NCI-H1694 (cell line): ENCODE data around the gene FOXF2.

Experiments used
- DNase-seq: peaks from one replicate; lab custom pipeline; 2025; lab: John Stamatoyannopoulos, UW

Gene FOXF2

DNA sequence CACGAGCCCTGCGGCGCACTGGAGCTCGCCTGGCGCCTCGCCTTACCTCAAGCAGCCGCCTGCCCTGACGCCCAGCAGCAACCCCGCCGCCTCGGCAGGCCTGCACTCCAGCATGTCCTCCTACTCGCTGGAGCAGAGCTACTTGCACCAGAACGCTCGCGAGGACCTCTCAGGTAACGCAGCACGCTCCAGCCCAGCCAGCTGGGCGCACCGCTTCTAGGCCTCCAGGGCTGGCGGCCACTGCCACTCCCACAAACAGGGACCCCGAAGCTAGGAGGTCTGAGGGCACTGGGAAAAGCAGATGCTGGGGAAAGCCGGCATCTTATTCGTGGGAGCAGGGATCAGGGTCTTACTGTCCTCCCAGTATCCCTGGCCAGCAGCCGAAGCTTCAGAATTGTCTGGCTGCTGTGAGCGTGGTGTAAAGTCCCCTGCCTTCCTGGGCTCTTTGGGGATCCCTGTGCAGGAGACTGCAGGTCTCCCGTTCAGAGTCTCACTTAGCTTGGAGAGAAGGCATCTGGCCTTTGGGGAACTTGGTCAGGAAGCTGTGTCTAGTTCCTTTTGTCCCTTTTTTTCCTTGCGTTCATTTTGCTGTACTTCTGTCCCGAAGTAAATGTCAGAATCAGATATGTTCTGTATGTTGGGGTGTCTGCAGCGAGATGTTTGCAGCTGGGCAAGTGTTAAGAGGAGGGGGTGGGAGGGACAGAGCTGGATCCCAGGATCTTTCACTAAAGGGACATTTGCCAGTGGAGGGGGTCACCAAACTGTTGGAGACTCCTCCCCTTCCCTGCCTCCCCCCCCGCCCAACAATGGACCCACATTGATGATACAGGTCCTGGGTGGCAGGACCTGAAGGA, 1.8 kb downstream of the FOXF2 start:
- no peak for DNase-seq

DNA sequence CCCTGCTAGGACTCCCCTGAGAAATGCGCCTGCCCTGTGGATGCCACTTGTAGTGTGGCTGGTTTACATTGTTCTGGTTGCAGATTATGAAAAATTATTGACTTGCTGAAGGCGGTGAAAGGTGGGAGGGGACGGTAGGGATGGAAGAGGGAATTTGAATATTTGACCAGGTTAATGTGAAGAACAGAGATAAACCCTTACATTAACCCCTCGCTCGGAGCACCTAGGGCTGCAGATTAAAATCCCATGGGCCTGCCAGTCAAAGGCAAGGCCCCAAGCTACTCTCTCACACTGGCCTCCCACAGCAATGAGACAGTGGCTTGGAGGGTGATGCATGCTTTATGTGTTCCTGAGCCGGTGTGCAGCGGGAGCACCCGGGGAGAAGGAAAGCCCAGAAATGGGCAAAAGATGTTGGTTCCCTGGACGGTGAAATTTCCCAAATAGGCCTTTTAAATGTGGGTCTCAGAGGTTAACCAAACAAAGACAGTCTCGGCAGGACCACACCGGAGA, 2.5 kb downstream of the FOXF2 start:
- no peak for DNase-seq

DNA sequence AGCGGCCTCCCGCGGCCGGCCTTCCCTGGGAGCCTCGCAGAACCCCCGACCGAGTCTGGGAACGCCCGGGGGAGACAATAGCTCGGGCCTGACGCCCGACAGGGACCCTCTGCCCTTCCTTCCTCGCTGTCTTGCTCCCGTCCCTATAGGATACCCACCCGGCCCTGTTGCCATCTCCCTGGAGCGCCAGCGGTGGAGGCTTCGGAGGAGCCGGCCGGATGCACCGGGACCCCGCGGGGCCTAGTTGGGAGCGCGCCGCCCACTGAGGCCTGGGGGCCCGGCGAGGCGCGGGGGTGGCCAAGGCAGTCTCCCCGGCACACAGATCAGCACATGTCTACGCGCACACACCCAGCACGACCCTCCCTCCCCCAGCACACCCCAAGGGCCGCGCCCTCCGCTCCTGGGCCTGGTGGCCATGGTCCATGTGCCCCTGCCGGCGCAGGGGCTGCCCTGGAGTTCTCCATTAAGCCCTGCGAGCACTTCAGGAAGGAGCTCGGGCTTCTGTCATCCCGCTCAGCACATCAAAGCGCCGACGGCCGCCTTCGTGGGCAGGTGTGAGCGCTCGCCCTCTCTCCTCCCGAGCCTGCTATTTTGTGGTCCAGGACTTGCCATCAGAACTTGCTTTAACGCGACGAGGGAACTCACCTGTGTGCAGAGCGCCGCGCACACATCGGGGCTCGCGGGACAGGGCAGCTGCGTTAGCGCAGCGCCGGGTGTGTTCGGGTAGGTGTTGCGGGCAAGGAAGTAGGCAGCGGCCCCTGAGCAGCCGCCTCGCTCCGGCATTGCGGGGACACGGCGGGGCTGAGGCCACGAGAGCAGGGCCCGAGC, 3.7 kb downstream of the FOXF2 start:
- DNase-seq = no peak

DNA sequence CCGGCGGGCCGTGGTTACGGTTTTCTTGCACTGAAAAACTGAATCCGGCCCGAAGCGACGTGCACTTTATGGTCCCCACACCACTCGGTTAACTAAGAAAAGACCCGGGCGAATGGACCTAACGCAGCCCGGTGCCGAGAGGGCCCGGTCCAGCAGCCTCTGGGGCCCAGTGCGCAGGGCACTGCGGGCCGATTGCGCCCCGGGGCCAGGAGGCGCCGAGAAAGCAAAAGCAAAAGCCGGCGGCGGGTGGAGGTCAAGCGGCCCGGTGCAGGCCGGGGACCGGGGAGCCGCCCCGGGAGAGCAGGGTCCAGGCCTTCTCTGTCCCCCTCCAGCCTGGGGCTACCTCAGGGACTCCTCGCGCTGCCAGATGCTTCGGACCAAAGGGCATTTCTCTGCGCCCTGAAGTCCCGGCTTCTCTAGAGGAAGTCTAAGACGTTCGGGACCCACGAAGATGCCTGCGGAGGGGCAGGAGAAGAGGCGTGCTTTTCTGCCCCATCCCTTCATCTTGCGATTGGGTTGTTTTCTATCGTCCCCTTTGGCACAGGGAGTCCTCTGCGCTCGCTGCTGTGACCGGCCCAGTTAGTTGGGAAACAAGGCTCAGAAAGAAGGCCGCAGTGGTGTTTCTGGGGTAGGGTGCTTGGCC, 4.4 kb downstream of the FOXF2 start:
- DNase-seq = no peak

DNA sequence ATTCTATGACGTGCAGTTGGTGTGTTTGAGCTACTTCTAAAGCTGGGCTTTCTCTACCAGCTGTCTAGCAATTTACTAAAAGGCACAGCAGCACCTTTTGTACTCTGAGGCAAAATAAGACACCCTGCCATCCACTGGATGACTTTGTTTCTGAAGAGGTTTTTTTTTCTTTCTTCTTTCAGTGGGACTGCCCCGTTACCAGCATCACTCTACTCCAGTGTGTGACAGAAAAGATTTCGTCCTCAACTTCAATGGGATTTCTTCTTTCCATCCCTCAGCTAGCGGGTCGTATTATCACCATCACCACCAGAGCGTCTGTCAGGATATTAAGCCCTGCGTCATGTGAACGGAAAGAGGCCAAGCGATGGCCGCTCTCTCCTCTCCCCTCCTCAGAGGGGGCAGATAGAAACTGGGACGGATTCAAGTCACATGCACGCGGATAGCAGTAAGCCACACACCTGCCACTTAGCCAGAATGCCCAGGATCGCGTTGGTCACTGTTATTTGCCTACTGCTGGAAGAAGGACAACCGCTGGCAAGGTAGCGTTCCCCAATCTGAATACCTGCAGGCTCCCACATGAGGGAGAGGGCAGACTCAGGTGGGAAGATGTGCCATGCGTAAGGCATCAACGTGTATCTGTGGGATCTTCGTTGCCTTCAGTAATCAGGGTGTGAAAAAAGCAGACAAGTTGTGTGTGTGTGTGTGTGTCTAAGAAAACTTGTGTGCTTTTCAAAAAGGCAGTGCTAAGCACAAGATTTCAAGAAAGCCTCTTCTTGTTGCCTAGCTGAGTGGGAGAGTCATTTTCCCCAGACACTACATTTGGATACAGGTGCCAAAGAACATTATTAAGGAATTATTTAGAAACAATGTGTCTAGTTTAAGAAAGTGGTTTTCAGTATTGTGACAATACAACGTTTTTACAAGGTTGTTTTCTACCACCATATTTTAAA, 5.4 kb downstream of the FOXF2 start:
- no peak for DNase-seq

DNA sequence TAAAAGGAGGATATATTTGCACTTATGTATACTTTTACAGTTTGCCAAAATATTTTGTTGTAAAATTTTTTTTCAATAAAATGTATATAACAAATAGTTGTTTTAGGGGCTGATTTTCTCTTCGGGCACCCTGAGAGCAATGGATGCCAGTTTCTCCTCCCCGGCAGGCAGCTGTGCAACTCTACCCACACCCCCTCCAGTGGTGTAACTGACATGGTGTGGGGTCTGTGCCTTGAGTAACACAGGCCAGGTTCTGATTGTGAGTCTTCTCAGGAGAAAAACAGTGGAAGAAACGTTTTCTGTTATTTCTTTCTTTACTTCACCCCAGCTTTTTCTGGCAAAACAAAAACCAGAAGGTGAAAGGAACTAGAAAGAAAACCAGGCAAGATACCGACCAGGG, 6.1 kb downstream of the FOXF2 start:
- no peak for DNase-seq

DNA sequence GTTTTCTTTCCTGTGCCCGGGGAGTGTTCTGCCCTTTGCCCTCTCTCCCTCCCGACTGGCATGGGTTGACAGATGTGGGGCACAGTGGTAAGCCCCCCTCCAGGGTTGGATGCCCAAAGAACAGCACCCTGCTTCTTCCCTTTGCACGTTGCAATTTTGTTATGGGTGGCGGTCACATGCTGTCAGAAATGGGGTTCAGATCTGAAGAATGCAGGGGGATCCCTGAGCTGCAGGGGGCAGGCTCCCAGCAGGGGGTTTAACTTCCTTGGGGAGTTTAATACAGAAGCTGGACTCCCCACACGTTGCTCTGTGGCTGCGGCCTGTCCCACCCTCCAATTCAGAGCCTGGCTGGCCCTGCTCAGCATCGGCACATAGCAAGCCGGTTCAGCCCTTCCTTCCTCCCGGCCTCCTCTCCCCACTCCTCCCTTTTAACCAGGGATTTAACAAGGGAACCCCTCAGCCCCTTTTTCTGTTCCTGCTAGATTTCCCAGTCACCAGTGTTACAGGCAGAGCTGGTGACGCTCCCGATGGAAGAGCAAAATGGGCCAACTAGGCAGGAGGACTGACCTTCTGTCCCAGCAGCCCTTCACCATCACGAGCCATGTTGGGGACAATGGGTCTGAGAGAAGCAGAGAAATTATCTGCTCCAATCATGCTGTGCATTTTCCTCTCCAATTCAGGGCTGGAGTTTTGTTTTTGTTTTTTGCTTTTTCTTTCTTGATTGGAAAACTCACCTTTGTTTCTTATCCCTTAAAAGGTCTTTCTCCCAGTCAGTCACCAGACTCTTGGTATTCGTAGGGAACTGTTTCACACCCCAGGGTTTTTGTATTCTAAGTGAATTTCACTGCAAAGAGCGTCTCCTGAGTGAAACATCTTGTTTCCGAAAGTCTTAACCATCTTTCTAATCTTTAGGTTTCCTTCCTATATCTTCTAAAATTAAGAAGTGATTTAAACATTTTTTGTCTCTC, 6.8 kb downstream of the FOXF2 start:
- DNase-seq = no peak

DNA sequence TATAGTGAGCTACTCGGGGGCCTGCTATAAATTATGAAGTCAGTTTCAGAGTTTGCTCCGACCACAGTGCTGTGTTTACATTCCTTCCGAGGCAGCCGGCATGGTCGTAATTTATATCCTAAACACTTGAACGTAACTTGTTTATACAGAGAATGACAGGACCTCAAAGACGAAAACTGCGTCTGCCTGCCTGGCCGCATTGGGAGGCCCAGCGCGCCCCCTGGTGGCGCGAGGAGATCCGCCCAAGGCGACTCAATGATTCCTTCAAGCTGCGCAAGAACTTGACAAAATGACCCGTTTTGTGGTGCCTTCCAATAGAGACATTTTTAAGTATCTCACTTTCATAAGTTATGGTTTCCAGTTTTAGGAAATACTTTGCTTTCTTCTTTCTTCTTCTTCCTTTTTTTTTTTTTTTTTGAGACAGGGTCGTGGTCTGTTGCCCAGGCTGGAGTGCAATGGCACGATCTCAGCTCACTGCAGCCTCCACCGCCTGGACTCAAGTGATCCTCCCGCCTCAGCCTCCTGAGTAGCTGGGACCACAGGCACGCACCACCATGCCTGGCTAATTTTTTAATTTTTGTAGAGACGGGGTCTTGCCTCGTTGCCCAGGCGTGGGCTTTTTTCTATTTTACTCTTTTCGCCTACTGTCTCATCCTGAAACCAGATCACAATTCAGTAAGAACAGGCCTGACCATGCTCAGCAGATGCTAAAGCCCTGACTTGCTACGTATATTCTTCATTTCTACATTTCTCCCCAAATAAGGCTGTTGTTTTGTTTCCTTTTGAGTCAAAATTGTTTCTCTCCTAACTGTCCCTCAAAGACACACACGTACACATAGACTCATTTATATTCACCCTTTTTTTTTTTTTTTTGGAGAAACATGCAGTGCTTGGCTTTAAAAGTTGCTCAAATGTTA, 7.8 kb downstream of the FOXF2 start:
- no peak for DNase-seq

DNA sequence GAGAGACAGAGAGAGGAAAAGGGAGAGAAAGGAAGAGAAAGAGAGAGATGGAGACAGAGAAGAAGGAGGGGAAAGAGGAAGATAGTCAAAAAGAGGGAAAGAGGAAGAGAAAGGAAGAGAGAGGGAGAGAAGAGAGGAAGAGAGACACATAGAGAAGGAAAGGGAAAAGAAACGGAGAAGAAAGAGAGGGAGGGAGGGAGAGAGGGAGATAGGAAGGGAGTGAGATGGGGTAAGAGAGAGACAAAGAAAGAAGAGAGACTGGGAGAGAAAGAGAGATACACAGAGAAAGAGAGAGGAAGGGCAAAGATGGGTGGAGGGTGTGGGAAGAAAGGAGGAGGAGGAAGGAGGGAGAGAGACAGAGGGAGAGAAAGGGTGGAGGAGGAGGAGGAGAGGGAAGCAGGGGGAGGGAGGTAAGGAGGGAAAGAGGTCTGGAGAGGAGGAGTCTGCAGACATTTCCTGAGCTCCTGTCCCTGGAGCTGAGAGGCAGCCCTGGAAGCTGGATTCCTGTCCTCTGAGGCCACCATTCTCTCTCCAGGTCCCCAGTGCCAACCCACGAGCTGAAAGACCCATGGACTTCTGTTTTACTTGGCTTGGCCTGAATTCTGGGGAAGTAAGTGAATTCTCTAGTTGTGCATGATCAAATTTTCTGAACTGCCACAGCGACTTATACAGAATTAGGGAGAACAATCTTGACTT, 9.9 kb downstream of the FOXF2 start:
- no peak for DNase-seq

DNA sequence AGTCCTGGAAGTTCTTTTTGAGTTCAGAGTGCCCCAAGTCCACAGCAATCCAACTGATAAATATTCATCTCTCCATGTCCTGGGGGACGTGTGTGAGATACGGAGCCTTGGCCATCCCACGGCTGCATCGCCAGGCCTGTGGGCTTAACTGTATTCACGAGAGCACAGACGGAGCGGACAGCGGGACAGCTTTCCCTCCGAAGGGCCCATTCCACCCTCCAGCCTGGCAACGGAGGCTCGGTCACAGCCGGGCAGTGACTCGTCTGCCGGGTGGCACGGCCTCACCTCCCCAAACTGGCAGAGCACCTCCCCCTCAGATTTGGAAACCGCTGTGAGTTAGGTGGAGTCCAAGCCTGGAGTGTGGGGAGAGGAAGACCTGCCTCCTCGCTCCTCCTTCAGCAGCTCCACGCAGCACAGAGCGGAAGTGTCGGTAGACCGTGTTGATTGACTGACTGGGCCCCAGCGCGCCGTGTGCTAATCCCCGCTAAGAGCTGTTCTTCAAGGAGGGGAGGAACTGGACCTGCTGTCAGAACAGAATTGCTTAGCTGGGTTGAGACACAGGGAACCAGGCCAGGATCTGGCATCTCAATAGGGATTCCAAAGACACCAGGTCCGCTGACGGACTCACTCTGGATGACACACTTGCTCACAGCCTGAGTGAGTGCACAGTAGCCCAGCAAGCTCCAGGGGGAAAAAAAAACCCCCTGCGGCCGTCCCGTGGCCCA, 10.9 kb downstream of the FOXF2 start:
- no peak for DNase-seq

DNA sequence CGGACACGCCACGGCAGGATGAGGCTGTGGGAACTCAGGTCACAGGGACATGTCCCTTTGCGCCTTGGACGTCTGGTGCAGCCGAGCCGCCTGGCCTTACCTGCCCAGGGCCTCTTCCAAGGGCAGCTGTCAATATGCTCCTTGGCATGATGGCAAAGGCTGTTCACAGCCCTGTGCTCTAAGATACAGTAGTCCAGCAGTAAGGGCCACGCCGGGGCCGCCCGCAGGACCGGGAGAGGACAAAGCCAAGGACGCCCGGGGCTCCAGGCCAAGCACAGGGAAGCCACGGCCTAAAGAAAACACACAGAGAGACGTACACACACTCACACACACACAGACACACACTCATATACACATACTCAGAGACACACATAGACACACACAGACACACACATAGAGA, 13.0 kb downstream of the FOXF2 start:
- no peak for DNase-seq

DNA sequence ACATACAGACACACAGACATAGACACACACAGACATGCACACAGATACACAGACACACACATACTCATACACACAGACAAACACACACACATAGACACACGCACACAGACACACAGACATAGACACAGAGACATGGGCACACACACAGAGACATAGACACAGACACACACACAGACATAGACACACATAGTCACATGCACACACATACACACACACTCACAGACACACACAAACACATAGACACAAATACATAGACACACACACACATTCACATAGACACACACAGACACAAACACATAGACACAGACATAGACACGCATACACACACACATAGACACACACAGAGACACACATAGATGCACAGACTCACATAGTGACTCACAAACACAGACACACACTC, 13.5 kb downstream of the FOXF2 start:
- DNase-seq = no peak

DNA sequence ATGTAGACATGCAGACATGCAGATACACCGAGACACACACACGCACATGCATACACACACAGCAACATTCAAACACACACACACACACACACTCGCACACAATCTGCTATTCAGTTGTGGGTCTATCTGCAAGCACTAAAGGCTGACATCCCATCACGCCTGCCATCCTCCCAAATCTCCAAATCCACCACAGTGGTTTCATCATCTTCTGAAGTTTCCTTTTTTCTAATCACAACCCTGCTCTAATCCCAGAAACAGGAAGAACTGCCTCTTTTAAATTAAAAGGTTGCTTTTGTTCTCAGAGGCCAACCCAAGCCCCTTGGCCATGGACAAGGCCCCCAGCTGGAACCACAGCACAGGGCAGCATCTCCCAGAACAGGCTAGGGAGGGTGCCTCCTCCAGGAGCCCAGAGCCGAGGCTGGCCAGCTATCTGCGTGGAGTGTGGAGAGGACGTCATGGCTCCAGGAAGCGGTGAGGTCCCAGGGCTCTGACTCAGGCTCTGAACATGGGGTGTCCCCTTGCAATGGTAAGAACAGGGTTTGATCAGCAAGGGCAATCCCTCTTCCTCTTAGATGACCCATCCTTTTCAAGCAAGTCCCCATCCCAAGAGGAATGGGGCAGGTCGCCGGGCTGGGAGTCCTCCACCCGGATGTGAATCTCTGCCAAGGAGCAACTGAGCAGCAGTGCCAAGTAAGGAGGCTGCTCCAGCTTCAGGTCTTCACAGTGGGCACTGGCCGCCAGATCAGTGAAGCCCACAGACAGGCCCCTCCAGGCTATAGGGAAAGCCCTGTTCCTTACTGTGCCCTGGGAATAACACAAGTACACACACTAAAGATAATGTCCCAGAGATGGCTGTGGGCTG, 14.7 kb downstream of the FOXF2 start:
- no peak for DNase-seq

DNA sequence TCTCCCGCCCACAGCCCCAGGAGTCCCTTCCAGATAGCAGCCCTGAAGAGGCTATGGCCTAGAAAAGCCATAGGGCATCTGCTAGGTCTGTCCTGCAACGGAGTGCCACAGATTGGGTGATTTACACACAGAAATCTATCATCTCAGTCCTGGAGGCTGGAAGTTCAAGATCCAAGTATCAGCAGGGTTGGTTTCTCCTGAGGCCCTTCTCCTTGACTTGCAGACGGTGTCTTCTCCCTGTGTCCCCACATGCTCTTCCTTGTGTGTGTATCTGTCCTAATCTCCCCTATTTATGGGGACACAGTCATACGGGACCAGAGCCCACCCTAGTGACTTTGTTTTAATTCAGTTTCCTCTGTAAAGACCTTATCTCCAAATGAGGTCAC, 15.3 kb downstream of the FOXF2 start:
- DNase-seq = no peak

DNA sequence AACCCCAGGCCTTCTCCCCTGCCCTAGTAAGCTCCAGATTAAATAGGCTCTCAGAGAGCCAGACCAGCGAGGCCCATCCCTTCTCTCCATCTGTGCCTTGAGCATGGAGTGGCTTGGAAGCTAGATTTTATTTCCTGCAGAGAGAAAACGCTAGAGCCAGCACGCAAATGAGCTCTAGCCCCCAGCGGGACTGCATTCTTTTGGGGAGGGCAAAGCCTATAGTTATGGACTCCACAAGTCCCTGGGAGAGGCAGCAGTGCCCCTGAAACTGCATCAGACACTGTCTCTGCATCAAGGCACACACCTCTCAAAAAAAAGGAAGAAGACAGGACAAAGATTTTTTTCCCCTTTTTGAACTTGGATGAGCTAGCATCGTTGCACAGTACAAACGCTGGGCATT, 15.8 kb downstream of the FOXF2 start:
- DNase-seq = no peak

DNA sequence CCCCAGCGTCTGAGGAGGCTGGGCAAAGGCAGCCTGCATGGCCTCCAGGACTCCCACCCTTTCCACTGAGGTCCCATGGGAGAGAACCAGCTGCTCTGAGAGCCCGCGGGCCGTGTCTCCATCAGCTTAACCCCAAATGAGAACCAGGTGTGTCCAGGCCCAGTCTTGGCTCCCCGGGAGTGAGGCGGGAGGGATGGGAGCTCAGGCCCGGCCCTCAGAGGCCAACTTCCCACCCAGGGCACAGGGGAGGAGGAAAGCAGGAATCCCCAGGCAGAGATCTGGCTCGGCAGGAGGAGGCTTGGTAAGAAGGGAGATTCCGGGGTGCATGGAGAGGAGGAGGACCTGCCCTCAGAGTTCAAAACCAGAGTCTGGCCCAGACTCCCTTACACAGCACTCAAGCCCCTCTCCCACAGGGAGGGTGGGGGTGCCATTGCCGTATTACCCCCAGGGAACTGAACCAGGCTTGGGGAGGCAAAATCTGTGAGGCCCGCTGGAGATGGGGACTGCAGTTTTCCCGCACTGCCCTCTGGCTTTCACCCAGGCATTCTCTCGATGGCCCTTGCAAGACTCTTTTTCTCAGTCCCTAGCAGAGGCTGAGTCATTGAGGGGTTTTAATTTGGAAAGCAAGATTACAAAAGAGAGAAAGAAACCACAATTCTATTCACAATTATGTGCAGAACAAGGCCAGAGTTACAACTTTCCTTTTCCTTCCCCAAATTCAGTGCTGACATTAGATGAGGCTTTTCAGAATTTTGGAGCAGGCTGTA, 17.1 kb downstream of the FOXF2 start:
- DNase-seq = no peak
